AG04450 (cell line): ENCODE measurements around the gene RPS27. TPM values are rescaled to one million over a fixed set of nuclear protein-coding genes. Genes with fewer than 3 reads are reported as not detected.
"Not testable (repeated sequence)": the region's sequence is repeated elsewhere in the genome, so short reads cannot be mapped to it uniquely, and the experiment has no call there.

ENCODE experiments used
- CTCF ChIA-PET: fragments of 300-600, 350-600 bp; formaldehyde crosslinking; extraction: SDS; loops from one replicate; lab custom pipeline; 2022; ENCODE audit warnings: antibody characterized with exemption, inconsistent platforms; lab: Charles Lee
- POLR2A ChIA-PET: fragments of 350-600 bp; formaldehyde crosslinking; extraction: SDS; loops from one replicate; lab custom pipeline; 2021; ENCODE audit warnings: antibody characterized with exemption, inconsistent platforms; lab: Yijun Ruan, JAX
- DNase-seq: peaks from one replicate; pipeline ENCODE4 v3.0.0-alpha.2; 2011; ENCODE audit warnings: low read depth, low spot score
- H3K27ac ChIP-seq: one replicate; pipeline ENCODE4 v1.5.1; 2012; ENCODE audit warnings: low read depth, low read length, control low read depth
- H3K27me3 ChIP-seq: one replicate; pipeline ENCODE4 v1.6.0; 2012; ENCODE audit warnings: low read length; ENCODE audit not compliant: control insufficient read depth, insufficient read depth
- H3K4me3 ChIP-seq: 2 replicates; pipeline ENCODE4 v1.5.1; 2011; ENCODE audit warnings: mild to moderate bottlenecking, low read depth, low read length, control low read depth
- H3K9me3 ChIP-seq: 2 replicates; pipeline ENCODE4 v1.5.1; 2012; ENCODE audit warnings: low read length; ENCODE audit not compliant: control insufficient read depth, insufficient read depth
- polyA plus RNA-seq: library from polyadenylated mRNA; depleted of rRNA; stranded (reverse); fragments of >200 nt; gene quantifications from 2 replicates; pipeline ENCODE4 v1.2.3, GENCODE V29; 2011
- TF ChIP-seq, protein P1 (sequence below): IDR thresholded peaks from 2 replicates; pipeline ENCODE4 v1.5.1; 2011; ENCODE audit warnings: low read depth, low read length, control low read depth, inconsistent platforms

The RPS27 gene
- polyA plus RNA-seq, 1 experiment = 6,731 TPM

DNA sequence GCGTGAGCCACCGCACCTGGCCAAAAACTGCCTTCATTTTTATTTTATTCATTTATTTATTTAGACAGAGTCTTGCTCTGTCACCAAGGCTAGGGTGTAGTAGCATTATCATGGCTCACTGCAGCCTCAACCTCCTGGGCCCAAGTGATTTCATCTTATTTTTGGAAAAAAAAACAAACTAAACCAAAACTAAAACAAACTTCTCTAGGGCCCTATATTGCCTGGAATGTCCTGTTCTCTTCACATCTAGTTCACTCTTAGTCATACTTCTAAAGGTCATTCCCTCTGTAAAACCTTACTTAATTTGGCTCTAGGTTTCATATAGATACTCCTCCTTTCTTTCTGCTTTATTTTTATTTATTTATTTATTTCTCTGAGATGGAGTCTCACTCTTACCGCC, 15.6 kb downstream of the RPS27 start:
- H3K9me3 ChIP-seq = no peaks in the 10 kb centered on the region
- peak overlapping the region; percentile 47 for H3K27ac ChIP-seq
- CTCF ChIA-PET = no interaction called here
- DNase-seq = no peak
- no peak overlapping the region for H3K4me3 ChIP-seq
- POLR2A ChIA-PET = no interaction called here
- H3K27me3 ChIP-seq = no peaks in the 10 kb centered on the region
- TF ChIP-seq, protein P1, sequence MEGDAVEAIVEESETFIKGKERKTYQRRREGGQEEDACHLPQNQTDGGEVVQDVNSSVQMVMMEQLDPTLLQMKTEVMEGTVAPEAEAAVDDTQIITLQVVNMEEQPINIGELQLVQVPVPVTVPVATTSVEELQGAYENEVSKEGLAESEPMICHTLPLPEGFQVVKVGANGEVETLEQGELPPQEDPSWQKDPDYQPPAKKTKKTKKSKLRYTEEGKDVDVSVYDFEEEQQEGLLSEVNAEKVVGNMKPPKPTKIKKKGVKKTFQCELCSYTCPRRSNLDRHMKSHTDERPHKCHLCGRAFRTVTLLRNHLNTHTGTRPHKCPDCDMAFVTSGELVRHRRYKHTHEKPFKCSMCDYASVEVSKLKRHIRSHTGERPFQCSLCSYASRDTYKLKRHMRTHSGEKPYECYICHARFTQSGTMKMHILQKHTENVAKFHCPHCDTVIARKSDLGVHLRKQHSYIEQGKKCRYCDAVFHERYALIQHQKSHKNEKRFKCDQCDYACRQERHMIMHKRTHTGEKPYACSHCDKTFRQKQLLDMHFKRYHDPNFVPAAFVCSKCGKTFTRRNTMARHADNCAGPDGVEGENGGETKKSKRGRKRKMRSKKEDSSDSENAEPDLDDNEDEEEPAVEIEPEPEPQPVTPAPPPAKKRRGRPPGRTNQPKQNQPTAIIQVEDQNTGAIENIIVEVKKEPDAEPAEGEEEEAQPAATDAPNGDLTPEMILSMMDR = no peak

DNA sequence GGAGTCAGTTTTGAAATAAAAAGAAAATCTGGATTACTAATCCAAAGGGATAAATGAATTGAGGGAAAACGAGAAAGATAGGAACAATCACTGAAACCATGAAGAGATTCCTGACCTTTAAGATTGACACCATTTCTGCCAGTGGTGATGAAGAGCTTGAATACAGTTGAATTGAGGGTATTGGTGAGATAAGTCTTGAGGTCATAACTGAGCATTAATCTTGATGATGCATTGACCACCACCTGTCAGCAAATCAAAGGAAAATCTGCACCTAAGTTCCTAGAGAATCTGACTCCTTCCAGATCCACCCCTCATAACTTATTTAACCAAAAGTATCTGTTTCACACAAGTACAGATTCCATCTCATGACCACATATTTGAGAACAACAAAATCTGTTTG, 21.6 kb downstream of the RPS27 start:
- H3K27me3 ChIP-seq = no peaks in the 10 kb centered on the region
- TF ChIP-seq, protein P1 = no peak
- H3K9me3 ChIP-seq = no peaks in the 10 kb centered on the region
- ChIA-PET CTCF (no interaction called here), POLR2A (interaction anchor here (0.7 to 1.6 kb wide), 2 partner anchors 22 to 363 kb away, joined by 5 to 9 read pairs; no protein-coding TSS in a partner anchor)
- no peak for DNase-seq
- no peak overlapping the region for H3K27ac ChIP-seq
- H3K4me3 ChIP-seq = no peak overlapping the region

DNA sequence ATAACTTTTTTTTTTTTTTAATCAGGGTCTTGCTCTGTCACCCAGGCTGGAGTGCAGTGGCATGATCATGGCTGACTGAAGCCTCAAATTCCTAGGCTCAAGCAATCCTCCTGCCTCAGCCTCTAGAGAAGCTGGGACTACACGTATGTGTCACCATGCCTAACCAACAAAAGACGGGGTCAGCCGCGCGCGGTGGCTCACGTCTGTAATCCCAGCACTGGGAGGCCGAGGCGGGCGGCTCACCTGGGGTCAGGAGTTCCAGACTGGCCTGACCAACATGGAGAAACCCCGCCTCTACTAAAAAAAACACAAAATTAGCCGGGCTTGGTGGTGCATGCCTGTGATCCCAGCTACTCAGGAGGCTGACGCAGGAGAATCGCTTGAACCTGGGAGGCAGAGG, 22.0 kb downstream of the RPS27 start:
- H3K27ac ChIP-seq, H3K9me3 ChIP-seq, CTCF ChIA-PET, H3K27me3 ChIP-seq, H3K4me3 ChIP-seq, DNase-seq: not testable (repeated sequence)
- POLR2A ChIA-PET = interaction anchor here (1.6 kb wide), 1 partner anchor 22 kb away, joined by 5 read pairs; no protein-coding TSS in a partner anchor

DNA sequence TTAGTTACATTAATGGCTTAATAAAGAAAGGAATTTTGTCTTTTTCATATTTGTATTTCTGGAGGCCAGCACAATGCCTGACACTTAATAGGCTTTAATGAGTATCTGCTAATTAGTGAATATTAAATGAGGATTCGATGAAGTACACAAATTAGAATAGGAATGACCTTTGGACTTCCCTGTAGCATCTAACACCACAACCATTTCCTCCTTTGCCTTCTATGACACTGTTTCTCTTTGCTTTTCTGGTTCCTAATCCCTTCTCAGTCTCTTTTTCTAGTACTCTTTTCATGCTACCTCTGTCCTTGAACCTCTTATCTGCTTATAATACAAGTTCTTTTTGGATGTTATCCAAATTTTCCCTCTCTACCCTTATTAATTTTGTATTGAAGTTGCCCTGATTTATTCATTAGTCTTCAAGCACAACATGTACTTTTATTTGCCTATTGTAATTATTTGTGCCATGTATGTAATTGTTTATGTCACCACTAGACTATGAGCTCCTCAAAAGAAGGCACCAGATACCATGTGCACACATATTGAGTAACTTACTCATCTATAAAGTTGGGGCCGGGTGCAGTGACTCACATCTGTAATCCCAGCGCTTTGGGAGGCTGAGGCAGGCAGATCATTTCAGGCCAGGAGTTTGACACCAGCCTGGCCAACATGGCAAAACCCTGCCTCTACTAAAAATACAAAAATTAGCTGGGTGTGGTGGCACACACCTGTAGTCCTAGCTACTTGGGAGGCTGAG, 23.8 kb downstream of the RPS27 start:
- ChIA-PET CTCF (no interaction called here), POLR2A (no interaction called here)
- H3K27me3 ChIP-seq = no peaks in the 10 kb centered on the region
- H3K27ac ChIP-seq = no peak overlapping the region
- no peak for DNase-seq
- H3K9me3 ChIP-seq = no peaks in the 10 kb centered on the region
- H3K4me3 ChIP-seq = no peak overlapping the region
- TF ChIP-seq, protein P1 = no peak

DNA sequence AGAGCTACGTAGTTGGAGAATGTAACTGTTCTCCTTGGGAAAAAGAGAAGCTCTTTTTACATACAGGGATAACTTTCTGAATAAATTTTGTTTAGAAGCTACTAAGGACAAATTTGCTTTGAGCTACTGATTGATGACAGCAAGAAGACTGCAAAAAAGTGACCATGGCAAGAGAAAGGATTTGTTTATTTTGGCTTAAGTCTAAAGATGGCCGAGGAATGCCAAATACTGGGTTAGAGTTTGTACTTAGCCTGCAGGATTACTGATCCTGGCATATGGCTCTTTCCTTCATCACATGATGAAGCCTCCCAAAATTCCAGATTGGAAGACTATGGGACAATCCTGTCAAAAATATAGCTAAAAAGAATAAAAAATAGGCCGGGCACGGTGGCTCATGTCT, 28.7 kb downstream of the RPS27 start:
- H3K9me3 ChIP-seq = no peaks in the 10 kb centered on the region
- DNase-seq = no peak
- no peaks in the 10 kb centered on the region for H3K27me3 ChIP-seq
- TF ChIP-seq, protein P1 = no peak
- no peak overlapping the region for H3K27ac ChIP-seq
- CTCF ChIA-PET = interaction anchor here (1.5 kb wide), 1 partner anchor 33 kb away, joined by 3 read pairs; the partner anchor contains the start of gene RAB13
- H3K4me3 ChIP-seq = no peak overlapping the region
- POLR2A ChIA-PET = no interaction called here
